ENCODE results near the gene MAD2L2.

Gene MAD2L2

GRCh38 chr1:11704691-11705475 is 23.9 kb upstream of the MAD2L2 start:
- no peak for DNase-seq (ENCODE audit: low spot score)

GRCh38 chr1:11704194-11704529 is 23.2 kb upstream of the MAD2L2 start:
- DNase-seq (ENCODE audit: low spot score), result no peak

GRCh38 chr1:11703357-11704193 is 22.6 kb upstream of the MAD2L2 start:
- peak; percentile 36 for DNase-seq (ENCODE audit: low spot score)

GRCh38 chr1:11701981-11702803 is 21.2 kb upstream of the MAD2L2 start:
- no peak for DNase-seq (ENCODE audit: low spot score)

- no peak for DNase-seq (ENCODE audit: low spot score)
Observed at GRCh38 chr1:11701551-11701961, 20.6 kb upstream of the MAD2L2 start.

- no peak for DNase-seq (ENCODE audit: low spot score)
Observed at GRCh38 chr1:11700601-11701467, 19.9 kb upstream of the MAD2L2 start.

- DNase-seq (ENCODE audit: low spot score), result no peak
Observed at GRCh38 chr1:11697893-11698210, 16.9 kb upstream of the MAD2L2 start.

GRCh38 chr1:11697188-11697892 is 16.4 kb upstream of the MAD2L2 start:
- no peak for DNase-seq (ENCODE audit: low spot score)

- no peak for DNase-seq (ENCODE audit: low spot score)
Observed at GRCh38 chr1:11695861-11696260, 14.9 kb upstream of the MAD2L2 start.

- no peak for DNase-seq (ENCODE audit: low spot score)
Observed at GRCh38 chr1:11693917-11694316, 13.0 kb upstream of the MAD2L2 start.

- no peak for DNase-seq (ENCODE audit: low spot score)
Observed at GRCh38 chr1:11693024-11693590, 12.2 kb upstream of the MAD2L2 start.

GRCh38 chr1:11691928-11692711 is 11.2 kb upstream of the MAD2L2 start:
- DNase-seq (ENCODE audit: low spot score), result no peak

- DNase-seq (ENCODE audit: low spot score), result no peak
Observed at GRCh38 chr1:11691302-11691914, 10.5 kb upstream of the MAD2L2 start, which contains the start of gene DRAXIN. TSS of gene DRAXIN (plus strand) at chr1:11691710. CDS start at chr1:11706259, 14,549 bp downstream.

GRCh38 chr1:11690397-11691301 is 9.7 kb upstream of the MAD2L2 start:
- DNase-seq (ENCODE audit: low spot score), result no peak

- DNase-seq (ENCODE audit: low spot score), result no peak
Observed at GRCh38 chr1:11688506-11688905, 7.6 kb upstream of the MAD2L2 start.

GRCh38 chr1:11685210-11685752 is 4.3 kb upstream of the MAD2L2 start:
- no peak for DNase-seq (ENCODE audit: low spot score)

- DNase-seq (ENCODE audit: low spot score), result no peak
Observed at GRCh38 chr1:11684070-11684469, 3.1 kb upstream of the MAD2L2 start.

GRCh38 chr1:11682799-11683198 is 1.9 kb upstream of the MAD2L2 start:
- no peak for DNase-seq (ENCODE audit: low spot score)
